ENCODE measurements around the gene GPR148. TPM values are rescaled to one million over a fixed set of nuclear protein-coding genes. Genes with fewer than 3 reads are reported as not detected.

The GPR148 gene
- total RNA-seq, 1 donor from 2014 or later = not detected

- TF ChIP-seq, protein P1, sequence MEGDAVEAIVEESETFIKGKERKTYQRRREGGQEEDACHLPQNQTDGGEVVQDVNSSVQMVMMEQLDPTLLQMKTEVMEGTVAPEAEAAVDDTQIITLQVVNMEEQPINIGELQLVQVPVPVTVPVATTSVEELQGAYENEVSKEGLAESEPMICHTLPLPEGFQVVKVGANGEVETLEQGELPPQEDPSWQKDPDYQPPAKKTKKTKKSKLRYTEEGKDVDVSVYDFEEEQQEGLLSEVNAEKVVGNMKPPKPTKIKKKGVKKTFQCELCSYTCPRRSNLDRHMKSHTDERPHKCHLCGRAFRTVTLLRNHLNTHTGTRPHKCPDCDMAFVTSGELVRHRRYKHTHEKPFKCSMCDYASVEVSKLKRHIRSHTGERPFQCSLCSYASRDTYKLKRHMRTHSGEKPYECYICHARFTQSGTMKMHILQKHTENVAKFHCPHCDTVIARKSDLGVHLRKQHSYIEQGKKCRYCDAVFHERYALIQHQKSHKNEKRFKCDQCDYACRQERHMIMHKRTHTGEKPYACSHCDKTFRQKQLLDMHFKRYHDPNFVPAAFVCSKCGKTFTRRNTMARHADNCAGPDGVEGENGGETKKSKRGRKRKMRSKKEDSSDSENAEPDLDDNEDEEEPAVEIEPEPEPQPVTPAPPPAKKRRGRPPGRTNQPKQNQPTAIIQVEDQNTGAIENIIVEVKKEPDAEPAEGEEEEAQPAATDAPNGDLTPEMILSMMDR (conservative IDR thresholded peaks at IDR 0.05) = no peak
- no peak overlapping the region for H3K27ac Mint-ChIP-seq (ENCODE audit: unreplicated experiment)
- no peak overlapping the region for H3K4me3 Mint-ChIP-seq
- no peaks in the 10 kb centered on the region for H3K36me3 Mint-ChIP-seq (ENCODE audit: low read depth)
- H3K4me1 Mint-ChIP-seq = peaks cover 24% of the 10 kb centered on the region
- peaks cover 8% of the 10 kb centered on the region for H3K27me3 Mint-ChIP-seq (ENCODE audit: low read depth)
- H3K9me3 Mint-ChIP-seq = no peaks in the 10 kb centered on the region
- no peak for DNase-seq (ENCODE audit: low read depth, low spot score)
Observed at GRCh38 chr2:130744287-130745117, 15.6 kb downstream of the GPR148 start.

DNA sequence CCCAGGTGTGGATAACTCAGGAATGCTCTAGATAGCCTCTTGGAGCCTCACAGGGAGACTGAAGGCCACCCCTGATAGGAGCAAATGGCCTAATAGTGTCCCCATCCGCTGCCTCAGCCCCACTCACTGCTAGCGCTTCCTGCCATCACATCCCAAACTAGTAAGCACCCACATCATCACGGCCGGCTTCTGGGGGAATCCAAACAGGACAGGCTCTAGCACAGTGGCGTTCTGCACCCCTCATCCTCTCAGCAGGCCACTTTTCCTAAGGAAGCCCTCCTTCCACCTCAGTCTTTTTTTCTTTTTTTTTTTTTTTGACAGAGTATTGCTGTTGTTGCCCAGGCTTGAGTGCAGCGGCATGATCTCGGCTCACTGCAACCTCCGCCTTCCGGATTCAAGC is 20.2 kb downstream of the GPR148 start:
- TF ChIP-seq, protein P1 (conservative IDR thresholded peaks at IDR 0.05) = no peak
- no peak overlapping the region for H3K4me3 Mint-ChIP-seq
- no peak for DNase-seq (ENCODE audit: low read depth, low spot score)
- peaks cover 37% of the 10 kb centered on the region for H3K27me3 Mint-ChIP-seq (ENCODE audit: low read depth)
- no peaks in the 10 kb centered on the region for H3K9me3 Mint-ChIP-seq
- H3K36me3 Mint-ChIP-seq (ENCODE audit: low read depth) = no peaks in the 10 kb centered on the region
- H3K27ac Mint-ChIP-seq (ENCODE audit: unreplicated experiment) = no peak overlapping the region
- peaks cover 6% of the 10 kb centered on the region for H3K4me1 Mint-ChIP-seq

- TF ChIP-seq, protein P1 (conservative IDR thresholded peaks at IDR 0.05) = no peak
- DNase-seq (ENCODE audit: low read depth, low spot score) = no peak
- Mint-ChIP-seq H3K36me3 (ENCODE audit: low read depth) (no peaks in the 10 kb centered on the region), H3K4me1 (peaks cover under 1% of the 10 kb centered on the region), H3K4me3 (no peak overlapping the region), H3K9me3 (no peaks in the 10 kb centered on the region), H3K27me3 (ENCODE audit: low read depth) (peaks cover 43% of the 10 kb centered on the region), H3K27ac (ENCODE audit: unreplicated experiment) (no peak overlapping the region)
Observed at GRCh38 chr2:130749641-130750040, 20.8 kb downstream of the GPR148 start.

DNA sequence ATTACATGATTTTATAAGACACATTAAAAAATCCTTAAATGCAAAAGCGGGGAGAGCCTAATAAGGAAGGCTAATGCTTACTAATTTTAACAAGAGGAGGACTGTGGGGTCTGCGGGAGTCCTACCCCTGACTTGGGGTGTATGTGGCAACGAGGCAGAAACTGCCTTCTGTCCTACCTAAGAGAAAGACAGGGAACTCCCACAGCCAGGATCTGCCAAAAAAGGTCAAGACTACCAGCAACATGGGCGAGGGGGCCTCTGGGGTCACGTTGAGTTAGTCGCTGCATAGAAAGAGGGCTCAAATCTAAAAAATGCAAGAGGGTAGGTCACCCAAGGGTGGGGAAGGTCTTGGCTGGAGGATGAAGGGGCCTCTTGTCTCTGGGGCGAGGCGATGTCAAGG is 25.9 kb downstream of the GPR148 start:
- H3K4me1 Mint-ChIP-seq = peaks cover 10% of the 10 kb centered on the region
- peaks cover 79% of the 10 kb centered on the region for H3K27me3 Mint-ChIP-seq (ENCODE audit: low read depth)
- TF ChIP-seq, protein P1 (conservative IDR thresholded peaks at IDR 0.05) = no peak
- H3K9me3 Mint-ChIP-seq = no peaks in the 10 kb centered on the region
- DNase-seq (ENCODE audit: low read depth, low spot score) = no peak
- H3K4me3 Mint-ChIP-seq = peak overlapping the region; percentile 82
- H3K27ac Mint-ChIP-seq (ENCODE audit: unreplicated experiment) = no peak overlapping the region
- no peaks in the 10 kb centered on the region for H3K36me3 Mint-ChIP-seq (ENCODE audit: low read depth)

DNA sequence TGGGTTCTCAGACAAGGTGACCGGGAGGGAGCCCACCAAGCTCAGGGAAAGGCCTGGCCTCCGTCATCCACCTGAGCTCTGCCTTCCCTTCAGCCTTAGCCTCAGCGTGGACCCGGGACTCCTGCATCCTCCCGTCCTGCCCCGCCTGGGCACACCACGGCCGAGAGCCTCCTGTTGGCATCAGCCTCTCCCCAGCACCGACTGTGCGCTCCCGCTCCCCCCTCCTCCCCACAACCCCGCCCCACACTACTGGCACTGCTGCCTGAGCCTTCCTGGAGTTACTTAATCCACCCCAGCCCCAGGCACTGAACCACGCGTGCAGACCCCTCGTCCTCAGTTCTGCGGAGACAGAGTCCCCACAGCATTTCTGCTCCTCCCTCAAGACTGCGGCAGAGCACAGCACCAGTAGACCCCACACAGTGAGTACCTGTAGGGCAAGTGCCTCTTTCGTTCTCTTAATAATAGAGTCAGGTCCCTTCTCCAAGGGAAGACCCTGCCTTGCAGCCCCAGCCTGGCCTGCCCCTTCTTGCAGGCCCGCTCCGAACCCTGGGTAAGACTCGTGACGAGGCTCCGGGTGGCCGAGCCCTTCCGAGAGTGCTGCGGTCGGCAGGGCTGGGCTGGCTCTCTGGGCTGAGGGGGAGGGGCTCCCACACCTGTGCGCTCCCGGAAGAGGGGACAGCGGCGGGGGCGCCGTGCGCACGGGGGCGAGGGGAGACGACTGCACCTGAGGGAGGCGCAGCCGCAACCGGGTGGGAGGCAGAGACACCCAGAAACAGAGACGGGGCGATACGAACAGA is 26.6 kb downstream of the GPR148 start, which contains the start of gene AMER3:
TSS of gene AMER3 (plus strand) at position 285 of the 797 bp plus-strand sequence. CDS start 6,533 bp downstream, outside the sequence.
- Mint-ChIP-seq H3K27ac (ENCODE audit: unreplicated experiment) (no peak within 1 kb of the TSS), H3K27me3 (ENCODE audit: low read depth) (peaks cover 81% of the 10 kb centered on the region), H3K36me3 (ENCODE audit: low read depth) (no peaks in the 10 kb centered on the region), H3K4me3 (peak within 1 kb of the TSS; percentile 83), H3K4me1 (peaks cover 10% of the 10 kb centered on the region), H3K9me3 (no peaks in the 10 kb centered on the region)
- TF ChIP-seq, protein P1 (conservative IDR thresholded peaks at IDR 0.05) = no peak
- peak; percentile 32 for DNase-seq (ENCODE audit: low read depth, low spot score)
